Measurements from ENCODE around the gene ZNF346. TPM values are rescaled to one million over a fixed set of nuclear protein-coding genes. Genes with fewer than 3 reads are reported as not detected.
A peak's percentile ranks its signal among the peaks of the same experiment; 100 is the strongest.

Gene ZNF346
- total and polyA plus RNA-seq, 2 experiments from 2014 or later, result 32.5 TPM

GRCh38 chr5:177112589-177113220 is 90.2 kb downstream of the ZNF346 start:
- H3K27ac ChIP-seq, result no peak overlapping the region
- no peaks in the 10 kb centered on the region for H3K9me3 ChIP-seq (ENCODE audit: low read depth)
- no peak for TF ChIP-seq CTCF (IDR thresholded peaks at IDR 0.05; ENCODE audit: low read depth, low read length)
- H3K36me3 ChIP-seq, result no peaks in the 10 kb centered on the region
- no peak for DNase-seq (ENCODE audit: low read depth in 1 of 2, low spot score in 1 of 2)
- no peaks in the 10 kb centered on the region for H3K4me1 ChIP-seq (ENCODE audit: low read depth)
- peaks cover 4% of the 10 kb centered on the region for H3K27me3 ChIP-seq
- H3K4me3 ChIP-seq, result no peak overlapping the region

GRCh38 chr5:177113566-177114424 is 91.3 kb downstream of the ZNF346 start:
- peak; percentile 99 for TF ChIP-seq CTCF (IDR thresholded peaks at IDR 0.05; ENCODE audit: low read depth, low read length)
- peaks cover 4% of the 10 kb centered on the region for H3K27me3 ChIP-seq
- H3K4me3 ChIP-seq, result no peak overlapping the region
- no peaks in the 10 kb centered on the region for H3K4me1 ChIP-seq (ENCODE audit: low read depth)
- no peaks in the 10 kb centered on the region for H3K36me3 ChIP-seq
- no peaks in the 10 kb centered on the region for H3K9me3 ChIP-seq (ENCODE audit: low read depth)
- no peak overlapping the region for H3K27ac ChIP-seq
- DNase-seq (ENCODE audit: low read depth in 1 of 2, low spot score in 1 of 2), result peak; percentile 69 to 81

- Histone ChIP-seq H3K4me3 (no peak overlapping the region), H3K4me1 (ENCODE audit: low read depth) (no peaks in the 10 kb centered on the region), H3K27me3 (peaks cover 4% of the 10 kb centered on the region), H3K36me3 (no peaks in the 10 kb centered on the region), H3K9me3 (ENCODE audit: low read depth) (no peaks in the 10 kb centered on the region), H3K27ac (no peak overlapping the region)
- TF ChIP-seq CTCF (IDR thresholded peaks at IDR 0.05; ENCODE audit: low read depth, low read length), result no peak
- peak in 1 of 2 donors; percentile 95 for DNase-seq (ENCODE audit: low read depth in 1 of 2, low spot score in 1 of 2)
Measured at GRCh38 chr5:177116631-177117373, 94.3 kb downstream of the ZNF346 start.

GRCh38 chr5:177117441-177118045 is 95.0 kb downstream of the ZNF346 start:
- no peak overlapping the region for H3K27ac ChIP-seq
- no peak for TF ChIP-seq CTCF (IDR thresholded peaks at IDR 0.05; ENCODE audit: low read depth, low read length)
- H3K27me3 ChIP-seq, result peaks cover under 1% of the 10 kb centered on the region
- no peaks in the 10 kb centered on the region for H3K9me3 ChIP-seq (ENCODE audit: low read depth)
- no peak for DNase-seq (ENCODE audit: low read depth in 1 of 2, low spot score in 1 of 2)
- H3K36me3 ChIP-seq, result no peaks in the 10 kb centered on the region
- no peaks in the 10 kb centered on the region for H3K4me1 ChIP-seq (ENCODE audit: low read depth)
- H3K4me3 ChIP-seq, result no peak overlapping the region

- Histone ChIP-seq H3K36me3 (no peaks in the 10 kb centered on the region), H3K27me3 (no peaks in the 10 kb centered on the region), H3K4me1 (ENCODE audit: low read depth) (no peaks in the 10 kb centered on the region), H3K27ac (no peak overlapping the region), H3K9me3 (ENCODE audit: low read depth) (no peaks in the 10 kb centered on the region), H3K4me3 (no peak overlapping the region)
- DNase-seq (ENCODE audit: low read depth in 1 of 2, low spot score in 1 of 2), result no peak
- no peak for TF ChIP-seq CTCF (IDR thresholded peaks at IDR 0.05; ENCODE audit: low read depth, low read length)
Measured at GRCh38 chr5:177122566-177122965, 100.1 kb downstream of the ZNF346 start.
